ENCODE measurements around the gene ENTPD1.
"Not testable (repeated sequence)": the region's sequence is repeated elsewhere in the genome, so short reads cannot be mapped to it uniquely, and the experiment has no call there.

DNA sequence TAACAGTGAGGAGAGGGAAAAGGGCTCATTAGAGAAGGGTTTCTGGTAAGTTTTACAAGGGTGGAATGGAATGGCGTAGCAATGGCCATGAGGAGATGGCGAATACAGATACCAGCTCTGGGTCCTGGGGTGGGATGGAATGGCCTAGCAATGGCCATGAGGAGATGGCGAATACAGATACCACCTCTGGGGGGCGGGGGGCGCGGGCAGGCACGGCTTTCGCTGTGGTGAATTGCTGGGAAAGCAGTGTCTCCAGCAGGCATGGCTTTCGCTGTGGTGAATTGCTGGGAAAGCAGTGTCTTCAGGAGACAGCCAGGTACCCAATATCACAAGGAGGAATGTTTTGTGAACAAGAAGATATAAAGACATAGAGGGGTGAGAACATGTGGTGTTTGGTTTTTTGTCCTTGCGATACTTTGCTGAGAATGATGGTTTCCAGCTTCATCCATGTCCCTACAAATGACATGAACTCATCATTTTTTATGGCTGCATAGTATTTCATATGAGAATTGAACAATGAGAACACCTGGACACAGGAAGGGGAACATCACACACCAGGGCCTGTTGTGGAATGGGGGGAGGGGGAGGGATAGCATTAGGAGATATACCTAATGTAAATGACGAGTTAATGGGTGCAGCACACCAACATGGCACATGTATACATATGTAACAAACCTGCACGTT is 150.1 kb downstream of the ENTPD1 start:
- TF ChIP-seq, protein P1, sequence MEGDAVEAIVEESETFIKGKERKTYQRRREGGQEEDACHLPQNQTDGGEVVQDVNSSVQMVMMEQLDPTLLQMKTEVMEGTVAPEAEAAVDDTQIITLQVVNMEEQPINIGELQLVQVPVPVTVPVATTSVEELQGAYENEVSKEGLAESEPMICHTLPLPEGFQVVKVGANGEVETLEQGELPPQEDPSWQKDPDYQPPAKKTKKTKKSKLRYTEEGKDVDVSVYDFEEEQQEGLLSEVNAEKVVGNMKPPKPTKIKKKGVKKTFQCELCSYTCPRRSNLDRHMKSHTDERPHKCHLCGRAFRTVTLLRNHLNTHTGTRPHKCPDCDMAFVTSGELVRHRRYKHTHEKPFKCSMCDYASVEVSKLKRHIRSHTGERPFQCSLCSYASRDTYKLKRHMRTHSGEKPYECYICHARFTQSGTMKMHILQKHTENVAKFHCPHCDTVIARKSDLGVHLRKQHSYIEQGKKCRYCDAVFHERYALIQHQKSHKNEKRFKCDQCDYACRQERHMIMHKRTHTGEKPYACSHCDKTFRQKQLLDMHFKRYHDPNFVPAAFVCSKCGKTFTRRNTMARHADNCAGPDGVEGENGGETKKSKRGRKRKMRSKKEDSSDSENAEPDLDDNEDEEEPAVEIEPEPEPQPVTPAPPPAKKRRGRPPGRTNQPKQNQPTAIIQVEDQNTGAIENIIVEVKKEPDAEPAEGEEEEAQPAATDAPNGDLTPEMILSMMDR (IDR thresholded peaks at IDR 0.05; ENCODE audit: poor library complexity) = not testable (repeated sequence)
- not testable (repeated sequence) for TF ChIP-seq EZH2 (IDR thresholded peaks at IDR 0.05; ENCODE audit: borderline replicate concordance)

Data from hepatocyte (in vitro differentiated cells).